ENCODE data around the gene STC2.

DNA sequence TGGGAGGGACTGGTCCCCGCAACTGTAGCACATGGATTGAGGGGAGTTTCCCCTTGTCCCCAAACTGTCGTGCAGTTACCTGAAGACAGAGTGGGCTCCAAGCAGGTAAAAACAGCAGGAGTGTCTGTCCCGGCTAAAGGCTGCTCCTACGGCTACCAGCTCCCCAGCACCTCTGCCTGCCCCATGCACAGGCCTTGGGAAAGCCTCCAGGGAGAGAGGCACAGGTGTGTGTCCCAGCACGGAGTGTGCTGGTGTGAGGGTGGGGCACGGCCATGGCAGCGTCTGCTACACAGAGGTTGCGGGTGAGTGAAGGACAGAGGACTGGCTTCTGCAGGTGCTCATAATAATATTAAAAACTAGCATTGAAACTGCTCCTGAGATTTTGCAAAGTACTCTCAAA, 30.4 kb downstream of the STC2 start:
- TF ChIP-seq, protein P1, sequence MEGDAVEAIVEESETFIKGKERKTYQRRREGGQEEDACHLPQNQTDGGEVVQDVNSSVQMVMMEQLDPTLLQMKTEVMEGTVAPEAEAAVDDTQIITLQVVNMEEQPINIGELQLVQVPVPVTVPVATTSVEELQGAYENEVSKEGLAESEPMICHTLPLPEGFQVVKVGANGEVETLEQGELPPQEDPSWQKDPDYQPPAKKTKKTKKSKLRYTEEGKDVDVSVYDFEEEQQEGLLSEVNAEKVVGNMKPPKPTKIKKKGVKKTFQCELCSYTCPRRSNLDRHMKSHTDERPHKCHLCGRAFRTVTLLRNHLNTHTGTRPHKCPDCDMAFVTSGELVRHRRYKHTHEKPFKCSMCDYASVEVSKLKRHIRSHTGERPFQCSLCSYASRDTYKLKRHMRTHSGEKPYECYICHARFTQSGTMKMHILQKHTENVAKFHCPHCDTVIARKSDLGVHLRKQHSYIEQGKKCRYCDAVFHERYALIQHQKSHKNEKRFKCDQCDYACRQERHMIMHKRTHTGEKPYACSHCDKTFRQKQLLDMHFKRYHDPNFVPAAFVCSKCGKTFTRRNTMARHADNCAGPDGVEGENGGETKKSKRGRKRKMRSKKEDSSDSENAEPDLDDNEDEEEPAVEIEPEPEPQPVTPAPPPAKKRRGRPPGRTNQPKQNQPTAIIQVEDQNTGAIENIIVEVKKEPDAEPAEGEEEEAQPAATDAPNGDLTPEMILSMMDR (IDR thresholded peaks at IDR 0.05) = no peak
- no peak for TF ChIP-seq POLR2A (IDR thresholded peaks at IDR 0.05)
